Measurements from ENCODE around the gene AP5M1. TPM values are rescaled to one million over a fixed set of nuclear protein-coding genes. Genes with fewer than 3 reads are reported as not detected.

The AP5M1 gene
- total RNA-seq, 2 experiments from 2014 or later: 38.5 to 49.6 TPM

DNA sequence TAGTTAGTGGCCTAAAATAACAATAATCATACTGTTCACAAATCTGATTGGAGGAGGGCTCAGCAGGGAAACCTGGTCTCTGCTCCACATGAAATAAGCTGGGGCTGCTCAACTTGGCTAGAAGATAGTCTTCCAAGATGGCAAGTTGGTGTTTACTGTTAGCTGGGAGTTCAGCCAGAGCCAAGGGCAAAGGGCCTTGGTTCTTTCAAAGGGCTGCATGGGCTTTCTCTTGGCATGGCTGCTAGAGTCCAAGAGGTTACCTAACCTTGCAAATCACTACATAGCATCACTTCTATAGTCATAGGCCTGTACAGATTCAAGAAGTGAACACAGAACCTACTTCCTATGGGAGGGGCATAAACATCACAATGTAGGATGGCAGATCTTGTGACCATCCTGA, 7.2 kb upstream of the AP5M1 start:
- Mint-ChIP-seq H3K27ac (no peak overlapping the region), H3K36me3 (peaks cover 35% of the 10 kb centered on the region), H3K9me3 (ENCODE audit: low read depth) (peaks cover 2% of the 10 kb centered on the region), H3K4me3 (no peak overlapping the region), H3K27me3 (no peaks in the 10 kb centered on the region), H3K4me1 (peaks cover 24% of the 10 kb centered on the region)
- ATAC-seq (no peak), DNase-seq (no peak)
- CTCF ChIA-PET: no interaction called here

- Mint-ChIP-seq H3K36me3 (peaks cover 30% of the 10 kb centered on the region), H3K4me3 (no peak overlapping the region), H3K4me1 (peaks cover 29% of the 10 kb centered on the region), H3K9me3 (ENCODE audit: low read depth) (peaks cover 2% of the 10 kb centered on the region), H3K27me3 (no peaks in the 10 kb centered on the region), H3K27ac (no peak overlapping the region)
- no peak for ATAC-seq
- DNase-seq: no peak
- CTCF ChIA-PET: no interaction called here
Measured at GRCh38 chr14:57262117-57262516, 6.7 kb upstream of the AP5M1 start.

DNA sequence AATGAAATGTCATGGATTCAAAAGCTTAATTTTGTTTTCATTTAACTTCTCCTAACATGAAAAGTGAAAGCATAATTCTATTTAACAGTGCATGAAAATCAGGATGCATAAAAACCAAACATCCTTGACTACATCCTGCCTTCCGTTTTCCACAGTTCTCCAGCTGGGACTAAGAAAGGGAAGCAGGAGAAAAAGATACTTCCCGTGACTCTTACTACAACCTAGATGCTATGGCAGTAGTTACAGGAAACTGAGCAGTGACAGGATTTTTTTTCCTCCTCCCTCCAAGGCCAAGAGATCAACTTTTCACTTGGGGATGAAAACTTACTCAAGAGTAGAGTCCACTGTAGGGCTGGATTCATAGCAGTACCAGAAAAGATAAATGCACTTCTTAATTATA, 2.7 kb upstream of the AP5M1 start:
- H3K4me1 Mint-ChIP-seq: peaks cover 46% of the 10 kb centered on the region
- CTCF ChIA-PET: interaction anchor here (1.0 kb wide), 1 partner anchor 16 kb away, joined by 4 read pairs; no protein-coding TSS in a partner anchor

GRCh38 chr14:57273236-57273635, 4.5 kb downstream of the AP5M1 start:
- H3K4me1 Mint-ChIP-seq: peaks cover 25% of the 10 kb centered on the region

More for the DNA sequence above, 2.7 kb upstream of the AP5M1 start:
- Mint-ChIP-seq H3K36me3 (peaks cover 18% of the 10 kb centered on the region), H3K9me3 (ENCODE audit: low read depth) (no peaks in the 10 kb centered on the region), H3K27ac (no peak overlapping the region), H3K4me3 (no peak overlapping the region), H3K27me3 (no peaks in the 10 kb centered on the region)
- no peak for ATAC-seq
- DNase-seq: no peak

GRCh38 chr14:57274551-57274950, 5.8 kb downstream of the AP5M1 start:
- CTCF ChIA-PET: no interaction called here
- no peaks in the 10 kb centered on the region for H3K27me3 Mint-ChIP-seq
- H3K27ac Mint-ChIP-seq: no peak overlapping the region
- peaks cover 23% of the 10 kb centered on the region for H3K4me1 Mint-ChIP-seq
- H3K36me3 Mint-ChIP-seq: peaks cover 35% of the 10 kb centered on the region
- no peak overlapping the region for H3K4me3 Mint-ChIP-seq
- DNase-seq (no peak), ATAC-seq (no peak)
- no peaks in the 10 kb centered on the region for H3K9me3 Mint-ChIP-seq (ENCODE audit: low read depth)

More at GRCh38 chr14:57273236-57273635, 4.5 kb downstream of the AP5M1 start:
- ATAC-seq (no peak), DNase-seq (no peak)
- no peaks in the 10 kb centered on the region for H3K9me3 Mint-ChIP-seq (ENCODE audit: low read depth)
- CTCF ChIA-PET: no interaction called here
- H3K27ac Mint-ChIP-seq: no peak overlapping the region
- peaks cover 34% of the 10 kb centered on the region for H3K36me3 Mint-ChIP-seq
- H3K27me3 Mint-ChIP-seq: no peaks in the 10 kb centered on the region
- H3K4me3 Mint-ChIP-seq: no peak overlapping the region

DNA sequence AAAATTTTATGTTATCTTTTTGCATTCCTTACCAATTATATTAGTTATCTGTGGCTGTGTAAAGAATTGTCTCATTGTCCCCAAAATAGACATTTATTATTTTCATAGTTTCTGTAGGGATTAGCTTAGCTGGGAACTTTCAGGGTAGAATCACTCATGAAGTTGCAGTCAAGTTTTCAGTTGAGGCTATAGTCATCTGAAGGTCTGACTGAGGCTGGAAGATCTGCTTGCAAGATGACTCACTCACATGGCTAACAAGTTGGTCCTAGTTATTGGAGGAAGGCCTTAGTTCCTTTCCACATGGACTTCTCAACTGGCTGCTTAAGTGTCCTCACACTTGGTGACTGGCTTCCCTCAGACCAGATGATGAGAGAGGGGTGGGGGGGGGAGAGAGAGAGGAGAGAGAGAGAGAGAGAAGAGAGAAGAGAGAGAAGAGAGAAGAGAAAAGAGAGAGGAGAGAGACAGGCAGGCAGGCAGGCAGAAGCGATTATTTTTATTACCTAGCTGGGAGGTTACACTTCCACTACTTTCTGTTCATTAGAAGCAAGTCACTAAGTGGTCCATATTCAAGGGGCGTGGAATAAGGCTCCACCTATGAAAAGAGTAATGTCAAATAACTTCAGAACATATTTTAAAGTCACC, 6.4 kb downstream of the AP5M1 start:
- H3K27me3 Mint-ChIP-seq: no peaks in the 10 kb centered on the region
- no peak overlapping the region for H3K4me3 Mint-ChIP-seq
- H3K27ac Mint-ChIP-seq: no peak overlapping the region
- H3K9me3 Mint-ChIP-seq (ENCODE audit: low read depth): no peaks in the 10 kb centered on the region
- ATAC-seq: no peak
- peaks cover 22% of the 10 kb centered on the region for H3K4me1 Mint-ChIP-seq
- peaks cover 36% of the 10 kb centered on the region for H3K36me3 Mint-ChIP-seq
- CTCF ChIA-PET: no interaction called here
- DNase-seq: no peak

- DNase-seq (no peak), ATAC-seq (no peak)
- no peak overlapping the region for H3K27ac Mint-ChIP-seq
- no peaks in the 10 kb centered on the region for H3K27me3 Mint-ChIP-seq
- no peaks in the 10 kb centered on the region for H3K9me3 Mint-ChIP-seq (ENCODE audit: low read depth)
- CTCF ChIA-PET: no interaction called here
- peaks cover 35% of the 10 kb centered on the region for H3K36me3 Mint-ChIP-seq
- H3K4me3 Mint-ChIP-seq: no peak overlapping the region
- H3K4me1 Mint-ChIP-seq: peaks cover 5% of the 10 kb centered on the region
Measured at GRCh38 chr14:57277062-57277461, 8.3 kb downstream of the AP5M1 start.

- Mint-ChIP-seq H3K27me3 (no peaks in the 10 kb centered on the region), H3K27ac (no peak overlapping the region), H3K36me3 (peaks cover 17% of the 10 kb centered on the region), H3K4me3 (no peak overlapping the region), H3K9me3 (ENCODE audit: low read depth) (no peaks in the 10 kb centered on the region), H3K4me1 (no peaks in the 10 kb centered on the region)
- no peak for ATAC-seq
- no peak for DNase-seq
- CTCF ChIA-PET: no interaction called here
Measured at GRCh38 chr14:57287745-57288144, 19.0 kb downstream of the AP5M1 start.

- no peak overlapping the region for H3K27ac Mint-ChIP-seq
- no peak overlapping the region for H3K4me3 Mint-ChIP-seq
- H3K36me3 Mint-ChIP-seq: peaks cover 1% of the 10 kb centered on the region
- H3K27me3 Mint-ChIP-seq: no peaks in the 10 kb centered on the region
- DNase-seq (no peak), ATAC-seq (no peak)
- CTCF ChIA-PET: interaction anchor here (0.9 kb wide), 1 partner anchor 25 kb away, joined by 3 read pairs; no protein-coding TSS in a partner anchor
- H3K4me1 Mint-ChIP-seq: no peaks in the 10 kb centered on the region
- H3K9me3 Mint-ChIP-seq (ENCODE audit: low read depth): no peaks in the 10 kb centered on the region
Measured at GRCh38 chr14:57290751-57291150, 22.0 kb downstream of the AP5M1 start.

GRCh38 chr14:57291692-57292647, 23.2 kb downstream of the AP5M1 start:
- Mint-ChIP-seq H3K27ac (no peak overlapping the region), H3K9me3 (ENCODE audit: low read depth) (no peaks in the 10 kb centered on the region), H3K27me3 (no peaks in the 10 kb centered on the region), H3K4me3 (no peak overlapping the region), H3K36me3 (peaks cover 1% of the 10 kb centered on the region), H3K4me1 (no peaks in the 10 kb centered on the region)
- CTCF ChIA-PET: no interaction called here
- DNase-seq (no peak), ATAC-seq (no peak)

DNA sequence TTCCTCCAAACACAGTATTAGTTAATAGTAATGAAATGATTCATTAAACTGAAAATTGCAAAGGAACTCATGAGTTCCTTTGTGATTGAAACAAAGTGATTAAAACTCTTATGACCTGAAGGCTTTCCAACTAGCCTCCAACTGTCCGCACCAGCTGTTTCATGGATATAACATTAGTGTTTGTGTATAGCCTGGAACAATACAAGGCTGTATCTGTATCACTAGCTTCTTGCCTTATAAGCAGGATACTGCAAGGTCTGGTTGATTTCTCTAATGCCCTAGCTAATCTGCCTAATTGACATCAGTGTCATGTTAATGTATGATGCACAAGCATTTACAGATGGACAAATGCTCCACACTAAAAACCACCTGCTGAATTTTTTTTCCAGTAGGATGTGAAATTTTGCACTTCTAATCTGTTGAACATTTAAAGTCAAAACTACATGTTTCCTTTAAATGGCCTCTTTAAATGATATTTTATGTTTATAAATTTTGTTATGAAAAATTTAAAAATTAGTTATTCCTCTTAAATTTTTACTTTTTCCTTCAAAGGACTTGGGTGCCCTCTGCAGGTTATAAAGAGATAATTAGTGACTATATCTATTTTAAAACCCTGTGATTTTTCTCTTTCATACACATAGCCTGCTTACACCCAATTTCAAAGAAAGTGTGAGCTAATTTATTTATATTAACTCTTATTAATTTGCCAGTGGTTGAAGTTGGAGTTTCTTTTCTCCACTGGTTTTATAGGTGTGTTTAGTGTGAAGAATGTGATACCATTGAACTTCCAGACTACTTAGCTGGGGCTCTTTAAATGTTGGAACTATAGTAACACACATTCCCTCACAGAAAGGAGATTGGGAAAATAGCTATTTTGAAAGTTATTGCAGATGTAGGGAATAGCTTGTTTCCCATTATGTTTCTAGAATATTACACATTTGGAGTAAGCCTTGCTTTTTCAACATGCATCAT, 25.4 kb downstream of the AP5M1 start:
- ATAC-seq (no peak), DNase-seq (no peak)
- Mint-ChIP-seq H3K27me3 (no peaks in the 10 kb centered on the region), H3K9me3 (ENCODE audit: low read depth) (no peaks in the 10 kb centered on the region), H3K4me1 (no peaks in the 10 kb centered on the region), H3K4me3 (no peak overlapping the region), H3K36me3 (peaks cover 1% of the 10 kb centered on the region), H3K27ac (no peak overlapping the region)
- CTCF ChIA-PET: interaction anchor here (0.6 to 1.3 kb wide), 2 partner anchors 820 to 1253 kb away, joined by 3 read pairs; no protein-coding TSS in a partner anchor

- no peak overlapping the region for H3K4me3 Mint-ChIP-seq
- H3K36me3 Mint-ChIP-seq: peaks cover 1% of the 10 kb centered on the region
- CTCF ChIA-PET: interaction anchor here (1.3 kb wide), 1 partner anchor 821 kb away, joined by 3 read pairs; no protein-coding TSS in a partner anchor
- DNase-seq (no peak), ATAC-seq (no peak)
- no peak overlapping the region for H3K27ac Mint-ChIP-seq
- no peaks in the 10 kb centered on the region for H3K27me3 Mint-ChIP-seq
- H3K4me1 Mint-ChIP-seq: no peaks in the 10 kb centered on the region
- no peaks in the 10 kb centered on the region for H3K9me3 Mint-ChIP-seq (ENCODE audit: low read depth)
Measured at GRCh38 chr14:57295239-57295638, 26.5 kb downstream of the AP5M1 start.

GRCh38 chr14:57297852-57298251, 29.1 kb downstream of the AP5M1 start:
- CTCF ChIA-PET: interaction anchor here (1.0 kb wide), 1 partner anchor 8 kb away, joined by 3 read pairs; no protein-coding TSS in a partner anchor
- Mint-ChIP-seq H3K4me1 (no peaks in the 10 kb centered on the region), H3K27ac (no peak overlapping the region), H3K27me3 (no peaks in the 10 kb centered on the region), H3K9me3 (ENCODE audit: low read depth) (no peaks in the 10 kb centered on the region), H3K36me3 (no peaks in the 10 kb centered on the region), H3K4me3 (no peak overlapping the region)
- DNase-seq: no peak
- no peak for ATAC-seq
